ENCODE results near the gene HELZ. TPM values are rescaled to one million over a fixed set of nuclear protein-coding genes. Genes with fewer than 3 reads are reported as not detected.

The HELZ gene
- total and polyA plus RNA-seq, 7 donors, result 1.8 to 55.7 (median 30.8) TPM

GRCh38 chr17:67119102-67119501, 125.9 kb downstream of the HELZ start:
- Histone ChIP-seq H3K4me1 (peaks cover 12% of the 10 kb centered on the region), H3K36me3 (ENCODE audit: insufficient read depth in 1 of 2, low read depth in 1 of 2) (peaks cover 0 to 73% of the 10 kb centered on the region in 2 donors), H3K27me3 (ENCODE audit: insufficient read depth in 3 of 3, low read length in 2 of 3) (no peaks in the 10 kb centered on the region), H3K4me3 (no peak overlapping the region), H3K27ac (no peak overlapping the region), H3K9me3 (peaks cover 10% of the 10 kb centered on the region)
- no peak for TF ChIP-seq CTCF (IDR thresholded peaks at IDR 0.05)
- ATAC-seq, result no peak
- DNase-seq, result no peak
- 86 to 95% (median 93%) methylated on average over 2 of the region's 2 CpGs for WGBS, 3 donors
- intact Hi-C loops (cut with DNase I), result no loop called here

GRCh38 chr17:67116045-67116575, 128.9 kb downstream of the HELZ start:
- TF ChIP-seq CTCF (IDR thresholded peaks at IDR 0.05), result no peak
- H3K36me3 ChIP-seq (ENCODE audit: insufficient read depth in 1 of 2, low read depth in 1 of 2), result peaks cover 0 to 75% of the 10 kb centered on the region in 2 donors

GRCh38 chr17:67115401-67115800, 129.6 kb downstream of the HELZ start:
- Histone ChIP-seq H3K9me3 (peaks cover 10% of the 10 kb centered on the region), H3K27me3 (ENCODE audit: insufficient read depth in 3 of 3, low read length in 2 of 3) (no peaks in the 10 kb centered on the region), H3K27ac (no peak overlapping the region), H3K4me3 (no peak overlapping the region), H3K4me1 (no peaks in the 10 kb centered on the region), H3K36me3 (ENCODE audit: insufficient read depth in 1 of 2, low read depth in 1 of 2) (peaks cover 0 to 75% of the 10 kb centered on the region in 2 donors)
- 88 to 92% (median 90%) methylated on average over 1 of the region's 1 CpG for WGBS, 3 donors
- no peak for TF ChIP-seq CTCF (IDR thresholded peaks at IDR 0.05)
- intact Hi-C loops (cut with DNase I), result no loop called here
- DNase-seq, result no peak
- ATAC-seq, result no peak

More at GRCh38 chr17:67116045-67116575, 128.9 kb downstream of the HELZ start:
- Histone ChIP-seq H3K4me3 (no peak overlapping the region), H3K27ac (no peak overlapping the region), H3K27me3 (ENCODE audit: insufficient read depth in 3 of 3, low read length in 2 of 3) (no peaks in the 10 kb centered on the region), H3K9me3 (peaks cover 10% of the 10 kb centered on the region), H3K4me1 (peaks cover 4% of the 10 kb centered on the region)
- intact Hi-C loops (cut with DNase I), result no loop called here
- WGBS, 3 donors, result 96 to 100% (median 99%) methylated on average over 1 of the region's 1 CpG
- DNase-seq (no peak), ATAC-seq (no peak)

- Histone ChIP-seq H3K9me3 (peaks cover 10% of the 10 kb centered on the region), H3K4me1 (no peaks in the 10 kb centered on the region), H3K27me3 (ENCODE audit: insufficient read depth in 3 of 3, low read length in 2 of 3) (no peaks in the 10 kb centered on the region), H3K4me3 (no peak overlapping the region), H3K27ac (no peak overlapping the region), H3K36me3 (ENCODE audit: insufficient read depth in 1 of 2, low read depth in 1 of 2) (peaks cover 0 to 75% of the 10 kb centered on the region in 2 donors)
- ATAC-seq (no peak), DNase-seq (no peak)
- 90 to 98% (median 96%) methylated on average over 5 of the region's 5 CpGs for WGBS, 3 donors
- intact Hi-C loops (cut with DNase I), result no loop called here
- TF ChIP-seq CTCF (IDR thresholded peaks at IDR 0.05), result no peak
Measured at GRCh38 chr17:67113486-67113885, 131.5 kb downstream of the HELZ start.

GRCh38 chr17:67111808-67112207, 133.2 kb downstream of the HELZ start:
- TF ChIP-seq CTCF (IDR thresholded peaks at IDR 0.05), result no peak

More at GRCh38 chr17:67111808-67112207, 133.2 kb downstream of the HELZ start:
- ATAC-seq, result no peak
- peaks cover 0 to 75% of the 10 kb centered on the region in 2 donors for H3K36me3 ChIP-seq (ENCODE audit: insufficient read depth in 1 of 2, low read depth in 1 of 2)
- intact Hi-C loops (cut with DNase I), result loop anchor here in 1 of 2 donors (2.0 kb wide), 1 partner anchor 45 kb away; no protein-coding TSS in a partner anchor
- H3K4me3 ChIP-seq, result no peak overlapping the region
- no peaks in the 10 kb centered on the region for H3K4me1 ChIP-seq
- peaks cover 10% of the 10 kb centered on the region for H3K9me3 ChIP-seq
- no peak overlapping the region for H3K27ac ChIP-seq
- 88 to 97% (median 96%) methylated on average over 1 of the region's 1 CpG for WGBS, 3 donors
- no peaks in the 10 kb centered on the region for H3K27me3 ChIP-seq (ENCODE audit: insufficient read depth in 3 of 3, low read length in 2 of 3)
- no peak for DNase-seq
